GM21529 (cell line): ENCODE measurements around the gene MPPED1.

Experiments
- ATAC-seq: cut with Tn5 transposase; IDR thresholded peaks from one replicate; pipeline ENCODE4 v1.9.1; 2021; ENCODE audit not compliant: unreplicated experiment

The MPPED1 gene

DNA sequence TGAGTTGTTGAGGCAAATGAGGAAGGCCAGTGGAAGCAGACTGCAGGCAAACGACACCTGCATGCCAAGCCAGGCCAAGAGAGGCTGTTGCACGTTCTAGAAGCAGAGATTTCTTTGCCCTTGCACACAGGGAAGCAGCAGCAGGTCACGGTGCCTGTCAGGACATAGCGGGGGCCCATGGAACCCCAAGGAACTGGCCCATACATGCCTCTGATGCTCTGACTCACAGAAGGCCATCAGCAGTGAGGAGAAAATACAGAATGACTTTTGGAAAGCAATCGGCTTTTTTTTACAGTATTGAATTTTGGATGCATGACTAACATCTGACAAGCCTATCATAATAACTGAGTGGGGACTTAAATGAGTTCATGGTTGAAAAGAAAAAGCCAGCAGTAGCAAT, 123.9 kb downstream of the MPPED1 start:
- no peak for ATAC-seq

DNA sequence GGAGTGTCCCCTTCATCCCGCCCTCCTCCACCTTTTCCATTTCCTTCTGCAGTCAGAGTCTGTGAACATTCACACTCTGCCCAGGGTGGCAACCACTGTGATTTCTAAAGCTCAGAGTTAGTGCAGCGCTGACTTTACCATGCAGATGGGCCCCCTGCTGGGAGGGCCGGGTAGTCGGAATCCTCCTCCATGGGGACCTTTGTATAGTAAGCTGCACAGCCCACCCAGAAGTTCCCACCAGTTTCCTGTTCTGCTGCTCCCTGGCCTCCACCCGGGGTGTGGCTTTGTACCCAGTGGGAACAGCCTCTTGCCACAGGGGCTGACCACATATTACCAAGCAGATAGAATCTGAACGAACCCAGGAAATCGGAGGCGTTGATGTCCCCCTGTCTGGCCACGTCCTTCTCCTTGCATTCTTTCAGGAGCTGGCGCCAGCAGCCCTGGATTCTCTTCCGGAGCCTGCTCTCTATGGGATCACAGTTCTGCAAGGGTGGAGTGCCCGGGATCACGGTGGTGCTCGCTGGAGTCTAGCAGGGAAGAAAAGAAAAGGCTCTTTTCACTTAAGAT, 125.3 kb downstream of the MPPED1 start:
- ATAC-seq, result no peak

DNA sequence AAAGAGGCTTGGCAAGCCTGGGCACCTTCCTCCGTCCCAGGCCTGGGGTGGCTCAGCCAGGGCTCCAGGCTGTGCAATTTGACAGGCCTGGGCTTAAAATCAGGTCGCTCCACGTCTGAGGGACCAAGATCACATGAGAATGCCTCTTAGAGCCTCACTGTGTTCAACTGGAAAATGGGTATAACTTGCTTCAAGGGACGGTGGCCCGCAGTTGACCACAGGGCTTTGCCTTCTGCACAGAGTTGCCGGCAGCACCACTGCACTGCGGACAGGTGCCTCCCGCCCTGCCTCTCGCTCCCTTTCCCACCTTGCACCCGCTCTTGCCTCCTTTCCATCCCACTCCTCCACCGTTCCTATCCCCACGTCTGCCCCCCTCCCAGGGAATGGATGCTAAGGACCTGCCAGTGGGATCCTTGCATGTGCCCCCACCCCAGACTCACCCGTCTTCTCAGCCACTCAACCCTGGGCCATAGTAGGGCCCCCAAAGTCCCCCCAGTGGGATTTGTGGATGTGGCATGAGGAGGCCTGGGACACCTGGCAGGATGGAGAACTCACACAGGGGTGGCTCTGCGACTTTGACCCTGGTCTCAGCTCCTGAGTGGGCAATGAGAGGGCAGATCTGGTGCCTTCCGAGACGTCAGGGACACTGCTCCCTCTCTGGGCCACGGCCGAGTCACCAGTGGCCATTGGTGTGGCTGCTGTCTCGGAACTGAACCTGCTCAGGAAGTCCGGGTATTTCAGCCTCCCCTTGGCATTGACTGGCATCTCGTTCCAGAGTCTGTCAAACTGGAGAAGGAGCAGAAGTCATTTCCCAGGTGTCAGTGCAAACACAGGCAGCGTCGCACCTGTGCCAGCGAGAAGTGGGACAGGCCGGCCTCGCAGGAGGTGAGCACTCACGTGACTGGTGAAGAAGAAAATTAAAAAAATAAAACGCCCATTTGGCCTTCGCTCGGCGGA, 128.0 kb downstream of the MPPED1 start:
- ATAC-seq, result no peak

DNA sequence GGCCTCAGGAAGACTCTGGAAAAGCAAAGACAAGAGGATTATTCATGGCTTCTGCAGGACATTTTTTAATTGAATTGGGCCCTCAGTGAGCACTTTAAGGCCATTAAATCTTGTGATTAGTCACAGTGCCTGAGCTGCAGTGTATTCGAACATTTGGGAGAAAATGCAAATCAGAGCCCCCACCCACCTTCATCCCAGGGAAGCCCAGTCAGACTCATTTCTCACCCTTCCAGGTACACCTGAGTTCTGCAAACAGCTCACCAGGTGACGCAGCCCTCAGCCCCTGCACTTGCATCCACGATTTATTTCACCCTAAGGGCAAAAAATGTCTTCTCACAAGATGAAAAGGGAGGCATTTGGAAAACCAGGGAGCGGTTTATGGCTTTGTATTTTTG, 128.7 kb downstream of the MPPED1 start:
- no peak for ATAC-seq

DNA sequence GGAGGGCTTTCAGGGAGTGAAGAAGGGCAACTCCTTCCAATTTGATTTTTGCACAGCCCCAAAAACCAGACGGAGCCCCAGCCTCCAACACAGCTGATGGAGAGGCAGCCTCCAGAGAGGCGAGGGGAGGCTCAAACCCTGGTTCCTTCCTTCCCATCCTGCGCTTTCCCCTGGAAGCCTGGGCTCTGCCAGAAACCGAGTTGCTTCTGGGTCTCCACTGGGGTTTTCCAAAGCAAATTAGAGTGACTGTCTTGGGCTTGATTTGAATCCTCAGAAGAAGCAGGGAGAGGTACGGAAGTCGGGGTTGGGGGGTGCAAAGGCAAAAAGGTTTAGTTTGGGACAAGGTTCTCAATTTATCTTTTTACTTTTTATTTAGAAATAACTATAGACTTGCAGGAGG, 129.2 kb downstream of the MPPED1 start:
- no peak for ATAC-seq

DNA sequence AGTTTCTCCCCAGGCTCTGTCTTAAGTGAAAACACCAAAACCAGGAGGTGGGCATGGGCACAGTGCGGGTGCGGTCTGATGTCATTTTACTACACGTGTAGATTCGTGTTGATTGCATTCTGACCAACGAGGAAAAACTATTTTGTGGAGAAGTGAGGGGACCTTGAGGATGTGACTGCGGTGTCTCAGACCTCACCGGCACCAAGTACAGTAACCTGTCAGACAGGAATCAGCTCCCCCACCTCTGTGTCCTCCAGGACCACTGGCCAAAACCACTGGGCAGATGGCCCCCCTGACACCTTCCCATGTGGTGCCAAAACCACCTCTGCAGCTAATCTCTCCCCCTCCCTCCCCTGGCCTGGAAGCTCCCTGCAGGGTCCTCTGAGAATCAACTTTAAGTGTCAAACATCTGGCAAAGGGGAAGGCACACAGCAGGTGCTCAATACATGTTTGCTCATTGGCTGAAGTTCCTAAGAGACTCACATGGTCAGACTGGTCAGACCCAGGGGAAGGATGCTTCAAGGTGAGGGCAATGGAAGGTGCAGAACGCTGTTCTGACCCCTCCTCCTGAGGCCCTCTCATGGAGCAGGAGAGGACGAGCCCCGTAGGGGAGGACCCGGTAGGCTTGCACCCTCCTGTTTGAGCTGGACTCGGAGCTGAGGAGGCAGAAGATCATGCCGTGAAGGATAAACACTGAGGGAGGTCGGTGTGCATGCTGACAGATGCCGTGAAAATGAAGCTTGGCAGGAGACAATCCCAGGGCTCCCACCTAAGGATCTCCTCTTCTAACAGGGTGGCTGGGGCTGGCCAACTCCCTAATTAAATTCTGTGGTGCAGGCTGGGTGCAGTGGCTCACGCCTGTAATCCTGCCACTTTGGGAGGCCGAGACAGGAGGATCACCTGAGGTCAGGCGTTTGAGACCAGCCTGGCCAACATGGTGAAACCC, 129.9 kb downstream of the MPPED1 start:
- ATAC-seq, result no peak

DNA sequence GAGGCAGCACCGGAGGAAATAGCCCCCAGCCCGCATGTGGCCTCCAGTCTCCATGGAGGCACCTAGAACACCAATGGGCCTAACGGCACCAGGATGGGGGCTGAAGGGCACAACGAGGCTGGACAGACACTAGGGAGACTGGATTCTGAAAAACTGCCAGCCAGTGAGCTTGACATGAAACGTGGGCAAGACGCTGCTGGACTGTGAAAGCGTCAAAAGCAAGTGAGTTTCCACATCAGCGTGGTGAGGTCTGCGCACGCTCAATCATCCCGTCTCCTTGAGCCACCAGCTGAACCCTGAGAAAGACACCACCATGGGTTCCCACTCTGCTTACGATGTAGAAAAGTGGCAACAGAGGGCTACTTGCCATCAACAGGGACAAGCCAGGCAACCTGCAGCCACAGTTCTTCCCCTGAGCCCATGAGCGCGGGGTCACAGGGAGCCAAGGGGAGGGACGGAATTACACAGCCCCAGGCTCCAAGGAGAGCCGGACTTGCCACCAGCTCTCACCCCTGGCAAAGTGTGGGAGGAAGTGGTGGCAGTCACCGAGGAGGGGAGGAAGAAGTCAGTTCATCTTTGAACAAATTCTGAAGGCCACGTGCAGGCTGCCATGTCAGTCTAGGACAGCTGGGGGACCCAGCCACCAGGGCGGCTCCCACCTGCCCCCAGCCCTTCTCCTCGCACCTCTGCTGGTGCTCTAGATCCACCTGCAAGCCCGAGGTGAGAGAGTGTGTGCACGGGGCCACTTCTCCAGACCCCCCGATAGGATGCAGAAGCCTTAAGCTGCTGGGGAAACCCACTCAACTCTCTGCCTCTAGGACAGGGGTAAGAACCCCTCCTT, 131.1 kb downstream of the MPPED1 start:
- no peak for ATAC-seq

DNA sequence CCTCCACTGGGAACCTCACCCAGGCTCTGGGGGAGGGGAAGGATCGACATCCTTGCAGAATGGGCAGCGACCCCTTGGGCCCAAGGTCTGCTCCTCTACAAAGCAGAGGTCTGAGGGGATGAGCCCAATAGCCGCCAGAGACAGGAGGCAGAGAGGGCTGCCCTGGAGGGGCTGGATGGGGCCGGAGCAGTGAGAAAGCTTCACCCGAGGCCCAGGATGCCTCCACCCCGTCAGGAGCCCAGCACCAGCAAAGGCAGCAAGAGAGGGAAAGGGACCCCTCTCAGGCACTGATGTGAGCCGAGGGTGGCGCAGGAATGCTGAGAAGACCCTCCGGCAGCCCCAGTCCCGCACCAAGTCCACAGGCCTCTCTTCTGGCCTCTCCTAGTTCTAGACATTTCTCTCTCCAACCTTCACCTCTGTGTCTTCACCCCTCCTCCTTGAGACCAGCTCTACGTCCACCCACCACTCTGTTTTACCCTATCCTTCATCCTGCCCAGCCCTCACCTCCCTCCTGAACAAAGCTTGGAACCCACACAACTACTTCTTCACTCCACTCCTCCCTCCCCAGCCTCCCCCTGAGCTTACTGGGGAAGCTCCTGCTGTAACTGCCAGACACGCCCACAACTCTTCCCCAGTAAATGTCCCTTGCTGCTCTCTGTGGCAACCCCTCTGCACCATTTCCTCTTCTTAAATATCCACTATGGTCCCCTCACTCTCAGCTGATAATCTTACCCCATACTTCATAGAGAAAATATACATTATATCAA, 131.9 kb downstream of the MPPED1 start:
- no peak for ATAC-seq

DNA sequence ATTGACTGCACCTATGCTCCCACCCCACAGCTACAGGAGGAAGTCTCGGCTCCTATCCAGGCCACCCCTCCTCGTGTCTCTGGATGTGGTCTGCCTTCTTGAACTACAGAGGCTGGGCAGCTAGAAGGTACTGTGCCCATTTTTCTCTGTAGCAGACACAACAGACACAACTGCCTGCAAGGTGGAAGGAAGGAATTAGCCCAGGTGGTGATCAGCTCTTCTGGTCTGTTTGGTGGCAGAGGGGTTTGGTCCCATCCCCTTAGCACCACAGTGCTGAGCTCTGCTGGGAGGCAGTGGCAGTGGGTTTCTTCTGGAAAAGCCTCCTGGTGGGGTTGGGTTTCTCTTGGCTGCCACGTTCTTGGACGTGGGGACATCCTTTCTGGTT, 132.5 kb downstream of the MPPED1 start:
- ATAC-seq, result no peak

DNA sequence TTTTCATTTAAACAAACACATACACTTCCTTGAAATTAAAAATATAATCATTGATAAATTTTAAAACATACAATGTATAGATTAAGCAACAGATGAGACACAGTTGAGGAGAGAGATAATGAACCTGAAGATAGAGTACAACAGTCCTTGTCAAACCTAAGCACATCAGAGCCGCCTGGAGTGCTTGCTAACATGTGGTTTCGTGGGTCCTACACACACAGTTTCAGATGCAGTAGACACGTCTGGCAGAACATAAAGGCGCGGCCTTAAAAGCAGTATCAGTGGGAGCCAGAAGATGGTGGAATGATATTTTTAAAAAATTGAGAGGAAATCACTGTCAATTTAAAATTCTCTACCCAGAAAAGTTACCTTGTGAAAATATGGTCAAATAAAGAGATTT, 134.4 kb downstream of the MPPED1 start:
- no peak for ATAC-seq

DNA sequence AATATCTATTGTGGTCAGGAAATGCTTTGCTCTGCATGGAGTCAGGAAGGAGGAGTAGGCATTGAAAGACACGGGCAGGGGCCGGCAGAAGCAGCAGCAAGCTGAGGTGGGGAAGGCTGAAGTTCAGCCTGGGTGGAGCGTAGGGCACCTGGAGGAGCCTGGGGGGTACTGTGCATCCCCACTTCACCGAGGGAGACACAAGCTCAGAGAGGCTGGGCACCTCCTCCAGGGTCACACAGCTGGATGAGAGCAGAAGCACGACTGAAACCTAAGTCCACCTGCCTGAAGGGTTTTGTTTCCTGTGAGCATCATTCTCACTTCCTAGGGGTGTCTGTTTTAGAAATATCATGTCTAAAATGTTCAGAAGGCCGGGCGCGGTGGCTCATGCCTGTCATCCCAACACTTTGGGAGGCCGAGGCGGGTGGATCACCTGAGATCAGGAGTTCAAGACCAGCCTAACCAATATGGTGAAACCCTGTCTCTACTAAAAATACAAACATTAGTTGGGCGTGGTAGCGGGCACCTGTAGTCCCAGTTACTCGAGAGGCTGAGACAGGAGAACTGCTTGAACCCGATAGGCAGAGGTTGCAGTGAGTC, 138.3 kb downstream of the MPPED1 start:
- no peak for ATAC-seq

DNA sequence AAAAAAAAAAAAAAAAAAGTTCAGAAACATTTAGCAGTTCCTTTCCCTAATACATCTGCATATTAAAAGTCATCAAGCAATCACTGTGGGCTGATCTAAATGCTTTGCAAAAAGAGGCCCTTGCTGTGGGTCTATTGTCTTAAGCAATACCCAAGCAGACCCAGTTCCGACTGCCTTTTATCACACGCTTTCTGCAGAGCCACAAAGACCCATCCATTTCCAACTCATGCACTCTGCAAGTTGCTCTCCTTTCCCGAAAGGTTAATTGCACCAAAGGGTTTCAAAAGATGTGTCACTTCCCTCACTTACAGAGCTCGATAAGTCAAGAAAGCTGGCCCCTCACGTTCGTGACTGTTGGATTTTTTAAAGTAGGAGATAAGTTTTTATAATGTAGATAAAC, 138.9 kb downstream of the MPPED1 start:
- ATAC-seq, result no peak

DNA sequence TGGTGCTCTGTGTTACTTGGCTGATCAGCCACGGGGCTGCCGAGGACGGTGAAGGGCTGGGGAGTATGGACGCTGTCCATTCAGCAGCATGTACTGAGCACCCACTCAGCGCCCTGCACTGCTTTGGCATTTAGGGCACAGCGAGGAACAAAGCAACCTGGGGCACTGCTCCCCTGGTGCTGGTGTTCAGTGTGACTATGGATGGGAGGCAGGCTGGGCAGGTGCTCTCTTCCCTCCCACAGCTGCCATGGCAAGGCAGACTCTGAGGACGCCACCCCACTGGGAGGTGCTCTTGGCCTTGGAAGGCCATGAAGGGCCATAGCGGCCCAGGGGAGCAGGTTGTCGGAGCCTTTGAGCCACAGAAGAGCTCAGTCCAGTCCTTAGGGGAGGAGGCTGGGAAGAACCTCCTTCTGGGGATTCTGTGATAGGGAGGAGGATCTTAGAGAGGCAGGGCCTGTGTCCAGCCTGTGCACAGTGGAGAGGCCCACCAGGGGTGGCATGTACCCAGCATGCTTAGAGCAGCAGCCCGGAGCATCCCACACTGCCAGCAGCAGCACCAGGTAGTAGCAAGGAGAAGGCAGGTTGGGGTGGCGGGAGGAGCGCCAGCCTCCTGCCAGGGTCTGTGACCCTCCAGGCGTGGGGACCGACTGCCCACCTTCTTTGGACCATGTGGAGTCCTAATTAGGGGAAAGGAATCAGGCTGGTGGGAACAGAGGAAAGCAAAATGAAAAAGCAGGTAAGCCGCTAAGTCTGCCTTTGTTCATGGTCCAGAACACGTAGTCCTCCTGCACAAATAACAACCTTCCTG, 141.8 kb downstream of the MPPED1 start:
- no peak for ATAC-seq

DNA sequence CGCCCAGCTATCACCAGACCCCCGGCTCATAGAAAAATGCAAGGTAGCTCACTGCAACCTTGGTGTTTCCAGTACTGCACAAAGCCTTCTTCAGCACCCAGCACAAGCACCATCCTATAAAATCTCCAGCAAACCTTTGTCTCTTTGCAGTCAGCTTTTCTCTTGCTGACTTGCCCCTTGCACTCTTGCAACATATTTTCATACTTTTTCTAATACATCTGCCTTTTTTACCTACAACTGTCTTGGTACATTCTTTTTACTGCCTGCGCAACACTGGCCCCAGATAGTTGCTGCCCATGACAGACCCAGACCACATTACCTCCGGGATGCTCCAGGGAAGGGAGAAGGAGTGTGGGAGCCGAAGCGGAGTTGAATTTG, 142.4 kb downstream of the MPPED1 start:
- no peak for ATAC-seq

DNA sequence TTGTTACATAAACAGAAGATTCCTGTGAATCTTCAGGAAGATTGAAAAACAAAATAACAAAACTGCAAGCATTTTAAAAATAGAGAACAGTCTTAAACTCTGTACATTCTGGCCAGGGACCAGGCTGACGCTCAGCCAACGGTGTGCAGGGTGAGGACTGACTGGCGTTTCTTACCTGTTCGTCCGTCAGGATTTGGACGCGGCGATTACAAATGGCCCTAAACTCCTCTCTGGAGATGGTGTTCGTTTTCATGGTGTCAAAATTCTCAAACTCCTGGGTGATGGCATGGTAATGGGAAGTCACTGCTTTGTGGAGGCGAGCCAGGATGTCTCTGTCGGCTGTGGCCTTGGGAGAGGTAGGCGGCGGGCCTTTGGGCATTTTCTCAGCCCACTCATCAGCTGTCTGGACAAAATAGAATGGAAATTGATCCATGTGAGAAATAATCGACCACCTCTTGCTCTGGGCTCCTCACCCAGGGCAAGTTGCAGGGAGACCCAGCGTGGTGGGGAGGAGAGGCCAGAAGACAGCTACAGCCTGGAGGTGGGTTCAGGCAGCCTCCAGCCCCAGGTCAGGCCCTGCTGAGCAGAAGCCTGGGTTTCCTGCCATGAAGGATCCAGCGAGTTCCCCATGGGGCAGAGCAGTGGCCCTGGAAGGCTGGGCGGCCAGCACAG, 143.0 kb downstream of the MPPED1 start:
- no peak for ATAC-seq

DNA sequence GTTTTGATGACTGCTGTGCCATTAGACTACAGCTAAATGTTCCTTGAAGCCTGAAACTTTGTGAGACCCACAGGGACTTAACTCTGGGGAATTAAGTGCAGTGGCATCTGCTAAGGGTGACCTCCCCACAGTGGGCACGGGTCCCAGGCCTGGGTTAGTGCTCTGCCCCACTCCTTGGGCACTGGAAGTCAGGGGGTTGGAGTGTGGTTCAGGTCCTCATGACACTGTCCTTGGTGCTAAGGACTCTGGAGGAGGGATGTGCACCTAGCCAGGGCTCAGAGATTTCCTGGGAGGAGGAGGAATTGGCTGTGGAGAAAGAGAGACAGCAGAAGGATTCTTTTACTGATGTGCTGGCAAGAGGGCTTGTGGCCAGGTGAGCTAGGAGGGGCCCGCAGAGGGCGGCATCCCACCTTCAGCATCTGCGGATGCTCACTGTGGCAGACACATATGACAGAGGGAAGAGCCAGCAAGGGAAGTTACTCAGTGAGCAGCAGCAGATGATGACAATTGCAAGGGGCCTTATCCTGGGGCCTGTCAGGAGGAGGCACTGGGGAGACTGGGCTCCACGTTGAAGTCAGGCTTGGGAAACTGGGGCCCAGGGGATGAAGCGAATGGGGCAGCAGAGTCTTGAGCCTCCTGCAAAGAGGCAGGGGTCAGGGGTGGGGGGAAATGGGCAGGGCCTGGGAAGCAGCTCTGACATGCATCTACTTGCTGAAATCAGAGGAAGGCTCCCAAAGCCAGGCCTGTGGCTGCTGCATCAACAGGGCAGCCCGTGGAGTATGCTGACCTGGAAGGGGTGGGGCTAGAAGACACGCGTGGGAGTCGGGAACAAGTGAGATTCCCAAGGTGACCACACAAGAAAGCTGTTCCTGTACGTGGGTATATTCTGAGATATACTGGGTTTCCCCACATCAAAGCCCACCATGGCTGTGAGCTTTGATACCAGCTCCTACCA, 144.0 kb downstream of the MPPED1 start:
- ATAC-seq, result no peak
